Frontal cortex (tissue), 4 donors: ENCODE data around the gene QPRT. TPM values are rescaled to one million over a fixed set of nuclear protein-coding genes. Genes with fewer than 3 reads are reported as not detected.
A peak's percentile ranks its signal among the peaks of the same experiment; 100 is the strongest.
"Not testable (repeated sequence)": the region's sequence is repeated elsewhere in the genome, so short reads cannot be mapped to it uniquely, and the experiment has no call there.

ENCODE experiments used
- DNase-seq, 2 donors: peaks; one replicate each; pipeline ENCODE4 v3.0.0; 2012; ENCODE audit warnings: low spot score in 2 of 2
- FAIRE-seq: peaks from 2 replicates; lab custom pipeline; 2012; peaks lifted over from hg19 to GRCh38; lab: Jason Lieb, UNC
- total RNA-seq: library from RNA; depleted of rRNA; stranded (reverse); fragments of >200 nt; gene quantifications from one replicate; pipeline ENCODE4 v1.2.3, GENCODE V29; 2014
- donor health status: control.
- donor health status: control.
- donor health status: control.

The QPRT gene
- total RNA-seq, 1 donor from 2014 or later: 2.9 TPM

DNA sequence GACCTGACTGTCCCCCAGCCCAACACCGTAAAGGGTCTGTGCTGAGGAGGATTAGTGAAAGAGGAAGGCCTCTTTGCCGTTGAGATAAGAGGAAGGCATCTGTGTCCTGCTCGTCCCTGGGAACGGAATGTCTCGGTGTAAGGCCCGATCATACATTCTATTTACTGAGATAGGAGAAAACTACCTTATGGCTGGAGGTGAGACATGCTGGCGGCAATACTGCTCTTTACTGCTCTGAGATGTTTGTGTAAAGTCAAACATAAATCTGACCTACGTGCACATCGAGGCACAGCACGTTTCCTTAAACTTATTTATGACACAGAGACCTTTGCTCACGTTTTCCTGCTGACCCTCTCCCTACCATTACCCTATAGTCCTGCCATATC, 61.6 kb downstream of the QPRT start:
- not testable (repeated sequence) for DNase-seq, FAIRE-seq

DNA sequence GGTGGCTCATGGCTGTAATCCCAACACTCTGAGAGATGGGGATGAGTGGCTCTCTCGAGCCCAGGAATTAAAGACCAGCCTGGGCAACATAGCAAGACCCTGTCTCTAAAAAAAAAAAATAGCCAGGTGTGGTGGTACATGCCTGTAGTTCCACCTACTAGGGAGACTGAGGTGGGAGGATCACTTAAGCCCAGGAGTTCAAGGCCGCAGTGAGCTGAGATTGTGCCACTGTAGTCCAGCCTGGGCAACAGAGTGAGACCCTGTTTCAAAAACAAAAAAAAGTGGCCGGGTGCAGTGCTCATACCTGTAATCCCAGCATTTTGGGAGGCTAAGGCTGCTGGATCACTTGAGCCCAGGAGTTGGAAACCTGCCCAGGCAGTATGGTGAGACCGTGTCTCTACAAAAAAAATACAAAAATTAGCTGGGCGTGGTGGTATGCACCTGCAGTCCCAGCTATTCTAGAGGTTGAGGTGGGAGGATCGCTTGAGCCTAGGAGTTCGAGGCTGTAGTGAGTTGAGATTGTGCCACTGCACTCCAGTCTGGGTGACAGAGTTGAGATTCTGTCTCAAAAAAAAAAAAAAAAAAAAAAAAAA, 63.8 kb downstream of the QPRT start:
- no peak for DNase-seq
- FAIRE-seq: no peak

DNA sequence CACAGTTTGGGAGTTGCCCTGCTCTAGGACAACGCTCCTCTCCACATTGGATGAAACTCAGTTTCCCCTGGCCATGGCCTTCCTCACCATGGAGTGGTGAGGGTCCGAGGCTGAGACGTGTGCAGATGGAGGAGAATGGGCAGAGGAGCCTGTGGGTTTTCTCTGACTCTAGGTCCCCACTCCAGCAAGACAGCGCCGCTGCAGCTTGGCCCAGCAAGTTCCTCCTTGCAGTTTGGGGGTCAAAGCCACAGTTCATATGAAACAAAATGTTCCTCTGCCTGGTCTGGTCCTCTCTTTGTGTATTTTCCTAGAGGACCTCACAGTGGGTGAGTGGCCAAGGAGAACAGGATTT, 64.5 kb downstream of the QPRT start:
- no peak for DNase-seq
- FAIRE-seq: no peak

DNA sequence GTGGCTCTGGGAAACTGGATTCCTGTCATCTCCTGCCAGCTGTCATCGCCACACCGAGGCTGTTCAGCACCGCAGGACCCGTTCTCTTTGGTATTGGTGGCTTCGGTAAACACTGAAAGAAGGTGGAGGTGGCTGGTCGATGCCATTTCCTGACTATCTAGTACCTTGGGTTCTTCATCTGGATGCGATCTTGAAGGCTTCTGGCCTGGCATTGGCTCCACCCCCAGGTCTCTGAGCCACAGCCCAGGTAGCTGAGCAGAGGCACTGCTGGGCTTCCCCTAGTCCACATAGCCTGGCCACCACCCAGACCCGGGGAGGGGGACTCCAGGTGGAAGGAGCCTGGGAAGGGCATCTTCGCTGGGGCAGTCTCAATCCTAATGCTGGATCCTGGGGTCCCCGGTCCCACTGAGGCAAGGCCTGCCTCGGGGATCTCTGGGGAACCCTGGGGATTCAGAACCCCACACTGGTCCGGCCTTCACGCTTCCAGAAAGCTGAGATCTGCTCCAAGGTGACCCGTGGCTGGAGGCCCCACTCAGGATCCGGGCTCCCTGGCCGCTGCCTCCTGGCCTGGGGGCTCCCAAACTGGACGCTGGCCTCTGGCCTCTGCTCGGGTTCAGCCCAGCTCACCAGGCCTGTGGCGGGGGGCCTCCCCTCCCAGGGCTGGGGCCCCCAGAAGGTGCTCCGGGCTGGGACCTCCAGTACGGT, 65.0 kb downstream of the QPRT start:
- FAIRE-seq: no peak
- no peak for DNase-seq

DNA sequence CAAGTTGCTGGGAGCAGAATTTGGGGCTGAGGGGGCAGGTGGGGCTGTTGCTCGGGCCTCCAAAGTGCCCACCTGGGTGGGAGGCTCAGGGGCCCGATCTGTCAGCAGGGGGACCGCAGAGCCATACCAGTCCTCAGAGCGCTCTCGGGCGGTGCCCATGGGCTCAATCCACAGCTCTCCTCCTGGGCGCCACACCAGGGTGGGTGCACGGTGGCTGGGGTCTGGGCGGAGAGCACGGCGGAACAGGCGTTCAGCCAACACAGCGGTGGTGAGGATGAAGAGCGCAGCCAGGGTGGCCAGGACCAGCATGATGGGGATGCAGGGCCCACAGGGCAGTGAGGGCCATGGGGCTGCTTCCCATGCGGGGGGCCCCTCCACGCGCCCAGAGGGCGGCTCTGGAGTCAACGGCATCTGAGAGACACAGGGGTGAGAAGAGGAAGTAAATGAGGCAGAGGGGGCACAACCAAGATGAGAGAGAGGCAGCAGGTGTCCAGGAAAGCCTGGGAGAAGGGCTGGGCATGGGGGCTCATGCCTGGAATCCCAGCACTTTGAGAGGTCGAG, 65.6 kb downstream of the QPRT start:
- DNase-seq: no peak
- no peak for FAIRE-seq

DNA sequence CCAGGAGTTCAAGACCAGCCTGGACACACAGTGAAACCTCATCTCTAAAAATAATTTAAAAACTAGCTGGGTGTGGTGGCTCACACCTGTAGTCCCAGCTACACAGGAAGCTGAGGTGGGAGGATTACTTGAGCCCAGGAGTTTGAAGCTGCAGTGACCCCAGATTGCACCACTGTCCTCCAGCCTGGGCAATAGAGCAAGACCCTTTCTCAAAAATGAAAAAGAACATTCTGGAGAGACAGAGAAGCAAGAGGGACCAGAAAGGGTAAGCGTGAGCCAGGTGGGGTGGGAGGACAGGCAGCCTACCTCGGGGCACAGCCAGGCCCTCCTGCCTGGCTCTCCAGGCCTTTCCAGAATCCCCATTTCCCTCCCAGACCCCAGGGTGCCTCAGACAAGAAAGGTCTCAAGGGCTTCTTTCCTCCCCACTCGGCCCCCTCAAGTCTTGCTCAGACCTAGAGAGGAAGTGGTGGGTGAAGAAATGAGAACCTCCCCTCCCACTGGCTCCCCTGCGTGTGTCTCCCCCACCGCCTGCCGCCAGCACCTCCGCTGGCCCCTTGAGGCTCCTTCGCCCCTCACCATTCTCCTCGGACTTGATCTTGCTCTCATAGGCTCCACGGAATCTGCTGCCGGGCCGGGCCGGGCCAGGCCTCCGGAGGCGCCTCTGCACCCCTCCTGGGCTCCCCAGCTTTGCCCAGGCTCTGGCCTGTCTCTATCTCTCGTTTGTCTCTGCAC, 66.3 kb downstream of the QPRT start:
- FAIRE-seq (no peak), DNase-seq (no peak)

DNA sequence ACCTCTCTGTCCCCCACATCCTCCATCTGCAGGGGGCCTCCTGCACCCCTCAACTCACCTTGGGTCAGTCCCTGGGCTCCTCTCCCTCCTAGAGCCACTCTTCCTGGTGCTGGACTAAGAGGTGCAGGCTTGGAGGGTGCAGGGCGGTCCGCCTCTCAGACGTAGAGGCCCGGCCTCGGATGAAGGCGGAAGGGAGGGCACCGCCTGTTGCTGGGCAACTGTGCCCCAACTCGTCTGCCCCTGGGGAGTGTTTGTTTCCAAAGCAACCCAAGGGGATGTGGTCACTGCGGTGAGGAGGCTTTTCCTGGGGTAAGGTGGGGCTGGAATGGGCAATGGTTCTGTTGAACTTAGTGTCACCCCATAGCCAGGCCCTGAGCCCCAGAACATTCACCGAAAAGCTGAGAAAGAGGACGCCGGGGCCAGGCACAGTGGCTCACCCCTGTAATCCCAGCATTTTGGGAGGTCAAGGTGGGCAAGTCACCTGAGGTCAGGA, 66.9 kb downstream of the QPRT start, which contains the start of gene C16orf54:
C16orf54 (minus strand) TSS at position 138 of the 493 bp plus-strand sequence. CDS start 1,039 bp downstream, outside the sequence.
- FAIRE-seq (no peak), DNase-seq (peak; percentile 37 to 44)

DNA sequence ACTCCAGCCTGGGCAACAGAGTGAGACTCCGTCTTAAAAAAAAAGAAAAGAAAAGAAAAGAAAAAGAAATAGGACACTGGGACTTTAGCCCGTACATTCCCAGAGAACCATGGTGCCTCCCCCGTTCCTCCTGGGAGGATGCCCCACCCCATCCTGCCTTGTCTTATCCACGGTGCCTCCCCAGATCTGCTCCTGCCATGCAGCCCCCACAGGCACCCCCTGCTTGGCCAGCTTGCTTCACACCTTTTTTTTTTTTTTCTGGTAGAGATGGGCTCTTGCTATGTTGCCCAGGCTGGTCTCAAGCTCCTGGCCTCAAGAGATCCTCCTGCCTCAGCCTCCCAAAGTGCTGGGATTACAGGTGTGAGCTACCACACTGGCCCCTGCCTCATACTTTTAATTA, 67.5 kb downstream of the QPRT start:
- not testable (repeated sequence) for DNase-seq, FAIRE-seq

Other genes with a start within 250 kb of the QPRT start
- gene BOLA2, start 224.8 kb upstream of the QPRT start, total RNA-seq: 51.8 TPM
- 6.1 TPM for gene SLX1B, start 224.6 kb upstream of the QPRT start, total RNA-seq
- gene SULT1A4, start 219.3 kb upstream of the QPRT start, total RNA-seq: 3.3 TPM
- 24.5 TPM for gene NPIPB12, start 172.8 kb upstream of the QPRT start, total RNA-seq
- under 0.01 TPM for gene SPN, start 15.9 kb upstream of the QPRT start, total RNA-seq
- gene C16orf54, start 66.8 kb downstream of the QPRT start, total RNA-seq: 0.41 TPM
- gene ZG16, start 99.1 kb downstream of the QPRT start, total RNA-seq: not detected
- gene KIF22, start 111.6 kb downstream of the QPRT start, total RNA-seq: 37.1 TPM
- gene MAZ, start 127.3 kb downstream of the QPRT start, total RNA-seq: 373 TPM
- 15.9 TPM for gene PRRT2, start 133.0 kb downstream of the QPRT start, total RNA-seq
- gene PAGR1, start 137.0 kb downstream of the QPRT start, total RNA-seq: 11.8 TPM
- gene MVP, start 141.3 kb downstream of the QPRT start, total RNA-seq: 4.5 TPM
- 53.4 TPM for gene CDIPT, start 184.0 kb downstream of the QPRT start, total RNA-seq
- gene SEZ6L2, start 220.4 kb downstream of the QPRT start, total RNA-seq: 43.2 TPM
- 9.4 TPM for gene ASPHD1, start 221.3 kb downstream of the QPRT start, total RNA-seq
- 18.3 TPM for gene KCTD13, start 247.0 kb downstream of the QPRT start, total RNA-seq